Transverse colon (tissue), 4 donors: ENCODE measurements around the gene PRDM8.

Experiments
- EP300 ChIP-seq: sonication (generic); formaldehyde crosslinking; IDR thresholded peaks from one replicate; pipeline ENCODE4 v1.6.1; 2017; ENCODE audit warnings: antibody characterized with exemption, low read depth
- POLR2A ChIP-seq: fragments of 450-650 bp; IDR thresholded peaks from one replicate; pipeline ENCODE4 v1.6.1; 2016; ENCODE audit warnings: antibody characterized with exemption, mild to moderate bottlenecking, moderate library complexity
- POLR2AphosphoS5 ChIP-seq, 3 donors: sonication (generic); formaldehyde crosslinking; IDR thresholded peaks; one replicate each; pipeline ENCODE4 v1.6.1; 2016; ENCODE audit warnings: antibody characterized with exemption in 3 of 3
- TF ChIP-seq, protein P1 (sequence below), 5 experiments: fragments of 200-600 bp in 3 of 5; fragments of 450-650 bp in 2 of 5; sonication (generic) in 3 of 5; IDR thresholded peaks; 1 replicate in 2 of 5; 2 replicates in 3 of 5; pipeline ENCODE4 v1.5.1; 2016 to 2017; ENCODE audit warnings: antibody characterized with exemption in 5 of 5, inconsistent platforms in 3 of 5, mild to moderate bottlenecking in 2 of 5, moderate library complexity in 1 of 5

GRCh38 chr4:80207664-80208063 is 10.4 kb downstream of the PRDM8 start:
- TF ChIP-seq EP300: no peak
- TF ChIP-seq POLR2AphosphoS5 (IDR thresholded peaks at IDR 0.05): no peak
- TF ChIP-seq, protein P1, sequence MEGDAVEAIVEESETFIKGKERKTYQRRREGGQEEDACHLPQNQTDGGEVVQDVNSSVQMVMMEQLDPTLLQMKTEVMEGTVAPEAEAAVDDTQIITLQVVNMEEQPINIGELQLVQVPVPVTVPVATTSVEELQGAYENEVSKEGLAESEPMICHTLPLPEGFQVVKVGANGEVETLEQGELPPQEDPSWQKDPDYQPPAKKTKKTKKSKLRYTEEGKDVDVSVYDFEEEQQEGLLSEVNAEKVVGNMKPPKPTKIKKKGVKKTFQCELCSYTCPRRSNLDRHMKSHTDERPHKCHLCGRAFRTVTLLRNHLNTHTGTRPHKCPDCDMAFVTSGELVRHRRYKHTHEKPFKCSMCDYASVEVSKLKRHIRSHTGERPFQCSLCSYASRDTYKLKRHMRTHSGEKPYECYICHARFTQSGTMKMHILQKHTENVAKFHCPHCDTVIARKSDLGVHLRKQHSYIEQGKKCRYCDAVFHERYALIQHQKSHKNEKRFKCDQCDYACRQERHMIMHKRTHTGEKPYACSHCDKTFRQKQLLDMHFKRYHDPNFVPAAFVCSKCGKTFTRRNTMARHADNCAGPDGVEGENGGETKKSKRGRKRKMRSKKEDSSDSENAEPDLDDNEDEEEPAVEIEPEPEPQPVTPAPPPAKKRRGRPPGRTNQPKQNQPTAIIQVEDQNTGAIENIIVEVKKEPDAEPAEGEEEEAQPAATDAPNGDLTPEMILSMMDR (IDR thresholded peaks at IDR 0.05): no peak
- TF ChIP-seq POLR2A: no peak
